Activated T-helper 9 cell treated with anti-CD3 and anti-CD28 coated beads, Interleukin-2, amount 50 U/mL, for 16 hours (primary cell): ENCODE results near the gene SDF4.

Experiments
- DNase-seq: peaks from one replicate; pipeline ENCODE4 v3.0.0-alpha.2; 2020; ENCODE audit warnings: low read depth

Gene SDF4

DNA sequence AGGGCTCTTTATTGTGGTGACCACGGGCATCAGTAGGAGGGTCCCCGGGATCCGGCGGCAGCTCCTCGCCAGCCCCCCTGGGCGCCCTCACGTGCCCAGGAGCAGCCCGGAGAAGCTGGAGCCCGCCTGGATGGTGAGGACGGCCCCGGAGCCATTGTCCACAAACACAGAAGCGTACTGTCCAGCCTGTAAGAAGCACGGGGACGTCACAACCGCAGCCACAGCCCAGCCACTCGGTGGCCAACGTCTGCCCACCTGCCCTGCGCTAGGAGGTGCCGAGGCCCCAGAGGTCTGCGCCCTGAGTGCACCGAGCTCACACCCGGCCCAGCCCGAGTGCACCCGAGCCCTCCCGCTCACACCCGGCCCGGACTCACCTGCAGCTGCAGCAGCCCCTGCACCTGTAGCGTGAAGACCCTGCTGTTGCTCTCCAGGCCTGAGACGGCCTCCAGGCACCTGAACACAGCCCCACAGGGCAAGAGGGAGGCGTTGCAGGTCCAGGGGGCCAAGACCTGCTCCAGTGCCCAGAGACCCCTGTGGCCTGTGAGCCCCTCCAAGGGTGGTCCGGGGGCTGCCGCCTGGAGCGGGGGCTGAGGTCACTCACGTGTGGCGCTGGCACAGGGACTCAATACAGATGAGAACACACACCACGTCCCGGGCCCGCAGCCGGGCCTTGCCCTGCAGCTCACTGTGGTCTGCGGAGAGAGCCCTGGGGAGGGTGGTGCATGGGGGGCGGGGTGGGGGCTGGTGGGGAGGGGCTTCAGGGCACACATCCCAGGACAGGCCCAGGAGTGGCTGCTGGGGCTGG, 10.9 kb upstream of the SDF4 start:
- no peak for DNase-seq

DNA sequence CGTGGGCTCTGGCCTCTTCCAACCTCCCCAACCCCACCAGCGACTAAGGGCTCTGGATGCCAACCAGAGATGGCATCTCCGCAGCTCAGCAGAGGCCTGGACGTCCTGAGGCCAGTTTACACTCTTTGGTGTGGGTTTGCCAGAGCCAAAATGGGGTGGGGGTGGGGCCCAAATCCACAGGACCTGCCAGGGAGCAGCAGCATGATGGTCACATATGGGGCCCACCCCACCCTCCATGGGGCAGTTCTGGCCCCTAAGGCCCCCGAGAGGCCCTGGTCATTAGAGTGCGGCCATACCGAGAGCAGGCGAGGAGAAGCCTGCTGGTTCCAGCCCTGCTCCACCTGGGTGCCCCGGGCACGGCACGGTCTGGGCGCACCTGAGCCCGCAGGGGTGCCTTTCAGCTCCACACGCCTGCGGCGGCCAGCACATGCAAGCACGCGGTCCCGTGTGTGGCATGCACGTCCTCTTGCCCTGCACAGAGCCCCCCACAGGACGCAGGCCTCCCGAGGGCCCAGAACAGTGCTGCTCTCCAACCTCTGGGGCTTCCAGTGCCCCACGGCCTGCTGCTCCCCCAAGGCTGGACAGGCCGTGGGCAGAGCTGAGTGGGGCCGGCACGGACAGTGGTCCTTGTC, 9.9 kb upstream of the SDF4 start:
- DNase-seq = no peak

DNA sequence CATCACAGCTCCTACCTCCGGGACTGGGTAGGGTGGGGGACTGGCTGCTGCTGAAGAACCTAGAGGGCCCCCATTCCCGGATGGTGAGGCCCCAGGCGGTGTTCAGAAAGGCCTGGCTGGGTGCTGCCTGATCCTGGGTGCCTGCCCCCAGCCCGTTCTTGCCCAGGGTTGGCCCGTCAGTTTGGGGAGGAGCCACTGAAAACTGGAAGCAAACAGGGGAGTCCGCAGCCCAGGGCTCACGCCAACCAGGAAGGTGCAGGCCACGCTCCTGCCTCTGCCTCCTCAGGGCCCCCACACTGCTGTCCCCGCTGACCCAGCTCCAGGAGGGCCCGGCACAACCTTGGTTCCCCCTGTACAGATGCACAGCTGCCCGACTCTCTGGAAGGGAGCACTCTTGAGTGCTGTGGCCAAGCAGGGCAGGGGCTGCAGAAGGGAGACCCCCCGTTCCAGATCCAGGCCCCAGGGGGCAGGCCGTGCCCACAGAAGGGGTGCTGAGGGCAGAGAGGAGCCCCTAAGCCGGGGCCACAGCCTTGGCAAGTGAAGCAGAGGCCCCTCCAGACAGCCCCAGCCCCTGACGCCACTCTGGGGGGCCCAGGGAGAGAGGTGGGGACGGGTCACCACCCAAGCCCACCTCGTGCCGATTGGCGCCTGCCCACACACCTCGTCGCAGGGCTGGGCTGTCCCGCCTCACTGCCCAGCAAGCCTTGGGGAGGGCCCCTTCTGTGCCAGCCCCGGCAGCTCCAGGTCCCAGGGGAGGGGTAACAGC, 9.2 kb upstream of the SDF4 start:
- DNase-seq = no peak

DNA sequence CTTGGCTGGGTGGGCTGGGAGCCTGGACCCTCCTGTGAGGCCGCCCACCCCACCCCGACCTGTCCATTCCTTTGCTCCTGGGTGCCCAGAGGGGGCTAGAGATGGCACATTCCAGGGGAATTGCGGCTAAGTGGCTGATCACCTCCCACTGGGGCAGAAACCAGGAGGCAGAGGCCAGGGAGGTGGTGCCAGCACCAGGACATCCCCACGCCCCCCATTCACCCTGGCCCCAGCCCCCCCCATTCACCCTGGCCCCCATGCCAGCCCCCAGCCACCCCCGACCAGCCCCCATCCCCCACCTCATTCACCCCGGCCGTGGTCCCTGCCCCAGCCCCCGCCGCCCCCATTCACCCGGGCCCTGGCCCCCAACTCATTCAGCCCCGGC, 8.5 kb upstream of the SDF4 start:
- no peak for DNase-seq

DNA sequence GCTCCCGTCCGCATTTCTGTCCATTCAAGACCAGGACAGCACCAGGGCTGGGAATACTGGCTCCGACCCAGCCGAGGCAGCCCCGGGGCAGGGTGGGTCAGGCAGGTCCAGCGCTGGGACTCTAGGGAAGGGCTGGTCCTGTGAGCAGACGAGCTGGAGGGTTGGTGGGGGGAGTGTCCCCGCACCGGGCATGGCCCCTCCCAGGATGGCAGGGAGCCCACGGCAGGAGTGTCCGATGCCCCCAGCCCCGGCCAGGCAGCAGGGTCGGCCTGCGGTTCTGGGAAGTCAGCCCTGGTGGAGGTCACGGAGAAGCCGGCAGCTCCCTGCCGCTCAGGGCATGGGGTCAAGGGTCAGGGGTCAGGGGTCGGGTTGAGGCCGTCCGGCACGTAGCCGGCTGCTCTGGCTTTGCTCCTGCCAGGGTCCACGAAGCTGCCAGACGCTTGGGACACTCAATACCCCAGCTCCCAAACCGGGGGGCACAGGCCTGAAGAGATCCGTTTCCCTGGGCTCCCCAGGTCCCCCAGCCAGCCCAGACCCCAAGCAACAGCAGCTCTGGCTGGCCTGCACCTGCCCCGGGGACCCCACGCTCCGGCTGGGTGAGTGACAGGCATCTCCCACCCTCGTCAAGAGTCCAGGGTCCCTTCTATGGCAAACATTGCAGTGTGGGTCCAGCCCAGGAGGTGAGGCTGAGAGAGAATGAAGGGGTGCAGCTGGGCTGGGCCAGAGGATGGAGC, 8.0 kb upstream of the SDF4 start:
- no peak for DNase-seq

DNA sequence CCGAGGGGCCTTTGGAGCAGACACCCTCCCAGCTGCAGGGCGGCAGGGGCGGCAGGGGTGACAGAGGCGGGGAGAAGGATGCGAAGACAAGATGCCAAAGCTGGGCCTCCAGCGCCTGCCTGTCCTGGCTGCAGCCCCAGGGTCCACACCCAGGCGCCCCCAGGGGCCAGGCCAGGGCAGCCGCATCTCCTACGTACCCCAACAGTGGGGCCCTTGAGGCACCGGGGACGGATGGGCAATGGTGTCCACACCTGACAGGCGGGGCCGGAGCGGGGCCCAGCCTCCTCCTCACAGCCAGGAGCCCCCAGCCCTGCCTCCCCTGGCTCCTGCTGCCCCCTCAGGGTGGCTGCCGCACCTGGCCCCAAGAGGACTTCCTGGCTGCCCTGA, 7.4 kb upstream of the SDF4 start:
- no peak for DNase-seq

DNA sequence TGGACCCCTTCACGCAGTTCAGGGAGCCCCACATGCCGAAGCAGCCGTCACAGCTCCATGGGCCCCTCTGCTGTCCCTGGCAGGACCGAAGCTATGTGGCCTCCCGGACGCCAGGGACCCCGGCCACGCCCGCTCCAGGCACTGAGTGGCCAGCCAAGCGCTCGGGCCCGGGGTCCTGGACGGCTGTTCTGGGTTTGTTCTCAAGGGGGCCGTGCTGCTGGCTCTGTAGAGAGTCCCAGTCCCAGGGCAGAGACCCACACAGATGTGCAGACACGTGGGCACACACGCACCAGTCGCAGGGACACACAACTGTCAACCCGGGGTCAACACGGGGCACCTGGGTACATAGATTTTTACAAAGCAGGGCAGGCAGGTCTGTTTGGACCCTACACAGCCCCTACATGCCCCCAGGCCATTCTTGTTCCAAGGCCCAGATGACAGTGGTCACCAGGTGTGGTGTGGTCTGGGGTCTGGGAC, 6.9 kb upstream of the SDF4 start:
- no peak for DNase-seq

DNA sequence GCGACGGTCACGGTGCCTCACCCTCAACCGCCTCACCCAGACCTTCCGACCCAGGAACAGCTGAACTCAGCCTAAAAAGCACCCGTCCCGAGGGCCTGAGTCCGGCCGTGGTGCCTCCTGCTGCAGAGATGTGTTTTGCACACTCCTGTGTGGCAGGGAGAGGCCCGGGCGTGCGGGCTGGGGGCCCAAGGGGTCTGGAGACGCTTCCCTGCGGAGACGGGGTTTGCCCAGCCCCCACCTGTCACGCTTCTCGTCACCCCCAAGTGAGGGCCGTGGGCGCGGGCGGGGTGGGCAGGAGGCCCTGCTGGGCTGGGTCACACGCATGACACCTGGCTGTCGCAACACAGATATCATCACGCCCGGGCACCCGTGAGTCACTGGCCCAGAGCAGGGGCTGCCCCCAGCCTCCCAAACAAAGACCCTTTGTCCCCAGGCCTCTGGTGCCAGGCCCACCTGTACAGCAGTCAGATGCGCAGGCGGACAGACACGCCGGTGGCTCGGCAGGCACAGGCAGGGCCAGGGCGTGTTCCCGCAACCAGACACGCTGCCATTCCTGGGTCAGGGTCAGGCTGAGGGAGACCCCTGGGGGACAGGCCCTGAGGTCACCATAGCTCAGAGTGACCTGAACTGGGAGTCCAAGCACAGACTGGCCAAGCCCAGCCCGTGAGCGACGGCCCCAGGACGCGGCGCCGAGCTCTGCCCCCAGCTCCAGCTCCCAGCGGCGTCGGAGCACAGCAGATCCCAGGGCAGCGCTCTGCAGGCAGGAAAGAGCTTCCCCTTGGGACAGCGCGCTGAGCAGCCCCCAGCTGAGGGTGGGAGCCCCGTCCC, 6.3 kb upstream of the SDF4 start:
- DNase-seq = no peak

DNA sequence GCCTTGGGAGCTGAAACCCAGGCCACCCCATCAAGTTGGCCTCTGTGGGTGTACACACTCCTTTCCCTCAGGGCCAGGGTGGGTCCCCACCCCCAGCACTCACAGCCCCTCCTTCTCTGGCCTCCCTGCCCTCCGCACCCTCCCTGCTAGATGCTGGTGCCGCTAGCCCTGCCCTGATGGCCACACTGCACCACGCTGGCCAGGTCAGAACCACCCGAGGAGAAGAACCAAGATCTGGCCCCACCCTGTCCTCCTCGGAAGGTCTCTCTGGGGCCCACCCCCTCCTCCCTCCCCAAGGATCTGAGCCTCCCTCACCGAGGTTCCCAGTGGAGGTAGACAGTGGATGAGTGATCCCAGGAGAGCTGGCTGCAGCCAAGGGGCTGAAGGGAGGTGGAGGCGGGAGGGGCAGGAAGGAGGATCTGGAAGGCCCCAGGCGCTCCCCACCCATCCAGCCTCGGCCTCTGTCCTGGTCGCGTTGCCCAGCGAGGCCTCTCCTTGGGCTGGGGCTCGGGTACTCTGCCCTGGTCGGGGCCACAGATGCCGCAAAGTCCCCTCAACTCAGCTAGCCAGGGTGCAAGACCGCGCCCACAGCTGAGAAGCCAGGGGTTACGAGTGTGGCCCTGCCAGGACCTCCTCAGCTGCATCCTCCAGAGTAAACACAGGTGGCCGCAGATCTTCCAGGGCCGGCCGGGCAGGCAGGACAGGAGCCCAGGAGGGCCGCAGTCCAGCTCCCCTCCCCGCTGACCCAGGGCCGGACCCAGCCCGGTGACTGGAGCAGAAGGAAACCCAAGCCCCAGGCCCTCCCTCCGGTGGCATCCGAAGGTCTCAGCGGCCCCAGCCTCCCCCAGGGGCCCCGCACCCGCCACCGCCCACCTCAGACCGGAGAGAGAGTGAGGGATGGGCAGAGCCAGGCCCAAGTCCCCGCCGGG, 5.4 kb upstream of the SDF4 start:
- DNase-seq = no peak

DNA sequence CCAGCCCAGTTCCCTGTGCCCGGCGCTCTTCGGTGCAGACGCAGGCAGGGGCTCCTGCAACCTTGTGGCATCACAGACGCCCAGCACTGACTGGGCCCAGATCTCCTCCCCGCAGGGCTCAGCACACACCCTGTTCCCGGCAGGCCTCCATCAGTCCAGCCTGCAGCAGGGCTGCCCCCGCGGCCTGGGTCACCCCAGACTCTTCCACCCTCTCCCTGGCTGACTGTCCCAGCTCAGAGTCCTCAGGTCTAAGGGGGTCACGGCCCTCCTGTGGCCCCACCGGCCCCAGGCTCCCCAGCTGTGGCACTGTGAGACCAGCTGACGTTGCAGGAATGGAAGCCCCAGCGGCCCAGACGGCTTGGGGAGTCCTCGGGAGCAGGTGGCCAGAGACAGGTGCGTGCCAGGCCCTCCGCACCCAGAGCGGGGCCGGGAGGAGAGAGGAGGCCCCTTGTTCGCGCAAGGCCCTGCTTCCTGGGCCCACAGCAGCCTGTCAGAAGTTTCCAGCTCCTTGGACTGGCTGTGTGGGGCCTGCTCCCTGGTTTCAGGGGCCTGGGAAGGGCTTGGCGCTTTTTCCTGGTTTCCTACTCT, 4.5 kb upstream of the SDF4 start:
- no peak for DNase-seq

DNA sequence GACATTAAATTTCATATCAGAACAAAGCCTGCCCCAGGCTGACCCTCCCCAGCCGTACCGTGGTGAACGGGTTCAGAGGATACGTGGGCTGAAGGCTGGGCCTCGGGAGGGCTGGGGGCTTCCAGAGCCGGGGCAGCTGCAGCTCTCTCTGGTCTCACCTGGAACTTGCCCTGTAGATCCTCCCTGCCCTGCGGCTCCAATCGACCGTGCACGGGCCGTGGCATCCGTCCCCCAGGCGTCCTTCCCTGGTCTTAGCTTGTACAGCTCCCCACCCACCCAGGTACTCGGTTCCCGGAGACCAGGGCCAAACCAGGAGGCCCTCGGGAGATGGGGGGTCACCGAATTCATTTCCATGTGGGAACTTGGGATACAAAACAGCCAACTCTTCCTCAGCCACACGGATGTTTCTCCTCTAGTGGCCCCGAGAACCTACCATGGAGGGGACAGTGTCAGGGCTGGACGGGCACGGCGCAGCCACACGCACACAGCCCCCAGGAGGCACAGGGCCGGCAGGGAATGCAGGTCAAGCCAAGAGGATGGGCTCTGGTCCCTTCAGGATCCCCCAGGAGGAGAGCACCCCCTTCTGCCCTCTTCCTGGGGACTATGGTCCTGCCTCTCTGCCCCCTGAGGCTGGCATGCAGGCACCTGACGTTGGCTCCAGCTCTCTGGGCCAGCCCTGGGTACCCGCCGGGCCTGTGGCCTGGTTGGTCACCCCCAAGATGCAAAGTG, 3.4 kb upstream of the SDF4 start:
- no peak for DNase-seq

DNA sequence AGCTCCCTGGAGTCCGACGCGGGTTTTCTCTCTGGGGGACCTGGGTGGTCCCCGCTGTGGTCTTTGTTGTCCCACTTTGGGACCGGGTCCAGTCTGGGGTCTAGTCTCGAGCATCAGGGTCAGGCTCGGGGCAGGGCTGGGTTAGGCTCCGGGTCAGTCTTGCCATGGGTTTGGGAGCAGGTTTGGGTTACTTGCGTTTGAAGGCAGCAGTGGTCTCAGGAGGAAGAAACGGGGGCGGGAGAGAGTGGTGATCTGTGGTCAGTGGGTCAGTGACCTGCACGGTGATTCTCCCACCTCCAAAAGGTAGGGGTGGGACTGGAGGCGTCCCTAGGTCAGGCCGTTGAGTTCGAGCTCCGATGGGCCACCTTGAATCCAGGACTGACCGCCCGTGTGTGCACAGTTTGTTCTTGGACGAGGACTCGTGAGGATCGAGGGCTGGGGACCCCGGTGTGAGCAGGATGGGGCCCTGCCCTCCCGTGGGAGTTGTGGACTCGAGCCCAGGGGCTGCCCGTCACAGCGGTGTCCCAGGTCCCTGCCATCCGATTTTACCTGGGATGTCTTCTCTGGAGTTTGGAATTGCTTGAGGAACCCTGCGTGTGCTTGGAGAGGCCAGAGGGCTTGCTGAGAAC, 2.5 kb upstream of the SDF4 start:
- DNase-seq = no peak

DNA sequence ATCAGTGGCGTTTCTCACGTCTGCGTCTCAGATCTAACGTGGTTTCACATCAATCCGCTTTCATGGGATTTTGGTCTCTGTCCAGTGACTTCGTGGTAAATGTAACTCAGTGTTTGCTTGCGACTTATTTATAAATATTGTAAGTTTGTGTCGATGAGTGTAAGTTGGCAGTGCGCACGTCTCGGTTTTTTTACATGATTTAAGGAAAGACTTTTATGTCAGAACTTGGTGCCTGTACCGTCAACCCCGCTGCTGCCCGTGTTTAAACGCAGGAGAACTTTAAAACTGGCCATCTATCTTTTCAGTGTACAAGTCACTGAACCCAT, 1.7 kb upstream of the SDF4 start:
- DNase-seq = no peak

DNA sequence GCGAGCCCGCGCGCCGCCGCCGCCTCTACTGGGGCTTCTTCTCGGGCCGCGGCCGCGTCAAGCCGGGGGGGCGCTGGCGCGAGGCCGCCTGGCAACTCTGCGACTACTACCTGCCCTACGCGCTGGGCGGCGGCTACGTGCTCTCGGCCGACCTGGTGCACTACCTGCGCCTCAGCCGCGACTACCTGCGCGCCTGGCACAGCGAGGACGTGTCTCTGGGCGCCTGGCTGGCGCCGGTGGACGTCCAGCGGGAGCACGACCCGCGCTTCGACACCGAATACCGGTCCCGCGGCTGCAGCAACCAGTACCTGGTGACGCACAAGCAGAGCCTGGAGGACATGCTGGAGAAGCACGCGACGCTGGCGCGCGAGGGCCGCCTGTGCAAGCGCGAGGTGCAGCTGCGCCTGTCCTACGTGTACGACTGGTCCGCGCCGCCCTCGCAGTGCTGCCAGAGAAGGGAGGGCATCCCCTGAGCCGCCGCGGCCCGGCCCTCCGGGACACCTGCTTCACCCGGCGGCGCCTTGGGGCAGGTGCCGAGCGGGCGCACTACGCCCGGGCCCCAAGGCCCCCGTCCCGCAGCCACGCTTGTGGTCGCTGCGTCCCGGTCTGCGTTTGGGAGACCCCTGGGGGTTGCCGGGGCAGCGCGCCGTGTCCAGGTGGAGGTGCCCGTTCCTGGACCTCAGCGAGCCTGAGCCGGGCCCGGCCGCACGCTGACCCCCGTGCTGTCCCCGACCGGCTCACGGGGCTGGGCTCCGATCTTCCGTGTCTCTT, 1.2 kb upstream of the SDF4 start:
- no peak for DNase-seq

DNA sequence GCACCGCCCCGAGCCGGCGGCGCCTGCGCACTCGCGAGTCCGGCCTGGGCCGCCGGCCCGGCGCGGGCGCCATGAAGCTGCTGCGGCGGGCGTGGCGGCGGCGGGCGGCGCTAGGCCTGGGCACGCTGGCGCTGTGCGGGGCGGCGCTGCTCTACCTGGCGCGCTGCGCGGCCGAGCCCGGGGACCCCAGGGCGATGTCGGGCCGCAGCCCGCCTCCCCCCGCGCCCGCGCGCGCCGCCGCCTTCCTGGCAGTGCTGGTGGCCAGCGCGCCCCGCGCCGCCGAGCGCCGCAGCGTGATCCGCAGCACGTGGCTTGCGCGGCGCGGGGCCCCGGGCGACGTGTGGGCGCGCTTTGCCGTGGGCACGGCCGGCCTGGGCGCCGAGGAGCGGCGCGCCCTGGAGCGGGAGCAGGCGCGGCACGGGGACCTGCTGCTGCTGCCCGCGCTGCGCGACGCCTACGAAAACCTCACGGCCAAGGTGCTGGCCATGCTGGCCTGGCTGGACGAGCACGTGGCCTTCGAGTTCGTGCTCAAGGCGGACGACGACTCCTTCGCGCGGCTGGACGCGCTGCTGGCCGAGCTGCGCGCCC, 501 bp upstream of the SDF4 start, which contains the start of gene B3GALT6:
B3GALT6 (plus strand) TSS at position 30 of the 588 bp plus-strand sequence; CDS start at position 72, 42 bp downstream.
- DNase-seq = no peak

DNA sequence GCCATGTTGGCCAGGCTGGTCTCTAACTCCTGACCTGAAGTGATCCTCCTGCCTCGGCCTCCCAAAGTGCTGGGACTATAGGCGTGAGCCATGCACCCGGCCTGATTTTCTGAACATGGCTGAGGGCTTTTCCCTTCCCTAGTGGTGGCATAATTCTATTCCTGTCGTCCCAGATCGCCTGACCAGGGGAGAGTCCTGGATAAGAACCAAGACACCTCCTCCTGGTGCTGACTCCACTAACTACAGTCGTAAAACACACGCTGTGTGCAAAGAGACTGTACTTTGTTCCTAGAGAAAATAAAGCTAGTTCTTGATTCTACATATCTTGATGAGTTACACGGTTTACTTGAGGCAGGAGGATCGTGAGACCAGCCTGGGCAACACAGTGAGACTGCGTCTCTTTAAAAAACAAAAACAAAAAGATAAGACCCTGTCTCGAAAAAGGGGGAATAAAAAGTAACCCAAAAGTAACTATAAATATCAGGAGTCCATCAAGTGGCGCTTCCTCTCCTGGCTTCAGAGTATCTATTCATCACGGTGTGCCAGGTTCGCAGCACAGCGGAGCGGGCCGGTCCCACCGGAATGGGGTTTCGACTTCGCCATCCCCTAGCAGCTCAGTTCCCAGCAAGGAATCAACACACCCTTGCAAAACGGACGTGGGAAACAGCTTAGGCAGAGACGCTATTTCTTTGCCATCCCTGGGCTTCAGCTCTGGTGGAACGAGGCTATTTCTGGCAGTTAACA, 973 bp downstream of the SDF4 start:
- DNase-seq = no peak

DNA sequence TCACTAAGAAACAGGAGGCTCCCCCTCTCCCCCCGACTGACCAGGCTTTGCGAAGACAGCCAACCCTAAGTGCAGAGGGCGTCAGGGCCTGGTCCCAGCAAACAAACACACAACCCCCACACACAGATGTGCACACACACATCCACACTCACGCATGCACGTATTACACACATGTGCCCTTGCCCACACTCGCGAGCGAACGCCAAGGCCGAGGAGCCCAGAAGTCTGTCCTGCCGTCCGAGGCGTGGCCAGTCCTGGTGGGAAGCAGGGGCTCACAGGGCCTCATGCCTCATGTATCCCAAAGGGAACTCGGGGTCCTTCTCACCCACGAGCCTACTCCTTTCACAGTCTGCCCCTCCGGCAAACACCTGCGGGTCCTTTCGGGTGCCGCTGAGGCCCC, 2.0 kb downstream of the SDF4 start:
- DNase-seq = no peak
